GM21360 (cell line): Measurements from ENCODE around the gene PAX8.

ENCODE experiments used
- ATAC-seq: cut with Tn5 transposase; IDR thresholded peaks from one replicate; pipeline ENCODE4 v1.9.1; 2021; ENCODE audit warnings: mild to moderate bottlenecking, moderate library complexity; ENCODE audit not compliant: unreplicated experiment

Gene PAX8

DNA sequence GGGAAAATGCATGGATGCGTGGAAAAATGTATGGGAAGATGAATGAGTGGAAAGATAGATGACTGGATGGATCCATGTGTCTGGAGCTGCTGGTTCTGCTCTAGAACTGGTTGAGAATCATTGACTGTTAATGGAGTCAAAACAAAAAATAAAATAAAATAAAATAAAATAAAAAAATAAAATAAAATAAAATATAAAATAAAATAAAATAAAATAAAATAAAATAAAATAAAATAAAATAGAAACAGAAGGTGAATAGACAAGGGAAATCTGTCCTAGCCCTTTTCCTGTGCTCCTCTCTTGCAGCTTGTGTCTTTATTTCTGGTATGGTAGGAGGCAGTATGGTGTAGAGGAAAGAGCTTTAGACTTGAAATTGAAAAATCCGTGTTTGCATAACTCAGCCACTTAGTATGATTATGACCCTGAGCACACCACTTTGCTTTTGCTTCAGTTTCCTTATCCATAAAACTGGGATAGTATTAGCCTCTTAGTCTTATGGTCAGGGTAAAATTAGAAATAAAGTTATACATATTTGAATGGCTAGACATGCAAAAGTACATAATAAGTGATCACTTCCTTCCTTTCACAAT is 54.0 kb downstream of the PAX8 start:
- no peak for ATAC-seq

DNA sequence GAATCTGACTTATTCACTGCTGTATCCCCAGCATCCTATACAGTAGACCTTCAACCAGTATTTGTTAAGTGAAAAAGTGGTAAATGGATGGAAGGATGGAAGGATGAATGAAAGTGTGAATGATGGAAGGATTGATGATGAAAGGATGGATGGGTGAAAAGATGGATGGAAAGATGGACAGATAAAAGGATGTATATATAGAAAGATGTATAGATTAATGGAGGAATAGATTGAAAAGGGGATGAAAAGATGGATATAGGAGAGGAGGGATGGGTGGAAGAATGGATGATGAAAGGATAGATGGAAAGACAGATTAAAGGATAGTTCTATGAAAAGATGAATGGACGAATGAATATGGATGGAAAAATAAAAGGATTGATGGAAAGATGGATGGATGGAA is 54.9 kb downstream of the PAX8 start:
- ATAC-seq, result no peak

DNA sequence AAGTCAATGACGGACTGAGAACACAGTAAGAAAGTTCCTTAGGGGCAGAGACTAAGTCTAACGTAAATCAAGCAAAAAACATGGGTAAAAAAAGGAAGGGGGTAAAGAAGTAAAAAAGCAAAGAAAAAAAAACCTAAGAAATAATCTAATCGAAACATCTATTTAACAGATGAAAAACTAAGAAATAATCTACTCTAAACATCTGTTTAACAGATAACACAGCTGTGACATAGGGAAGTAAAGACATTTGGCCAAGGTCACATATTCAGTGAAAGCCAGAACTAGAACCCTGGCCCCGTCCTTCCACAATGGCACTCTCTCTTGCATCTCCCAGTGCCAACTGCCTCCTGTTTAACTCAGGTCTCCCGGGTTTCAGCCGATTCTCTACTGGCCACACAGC is 56.9 kb downstream of the PAX8 start:
- no peak for ATAC-seq

DNA sequence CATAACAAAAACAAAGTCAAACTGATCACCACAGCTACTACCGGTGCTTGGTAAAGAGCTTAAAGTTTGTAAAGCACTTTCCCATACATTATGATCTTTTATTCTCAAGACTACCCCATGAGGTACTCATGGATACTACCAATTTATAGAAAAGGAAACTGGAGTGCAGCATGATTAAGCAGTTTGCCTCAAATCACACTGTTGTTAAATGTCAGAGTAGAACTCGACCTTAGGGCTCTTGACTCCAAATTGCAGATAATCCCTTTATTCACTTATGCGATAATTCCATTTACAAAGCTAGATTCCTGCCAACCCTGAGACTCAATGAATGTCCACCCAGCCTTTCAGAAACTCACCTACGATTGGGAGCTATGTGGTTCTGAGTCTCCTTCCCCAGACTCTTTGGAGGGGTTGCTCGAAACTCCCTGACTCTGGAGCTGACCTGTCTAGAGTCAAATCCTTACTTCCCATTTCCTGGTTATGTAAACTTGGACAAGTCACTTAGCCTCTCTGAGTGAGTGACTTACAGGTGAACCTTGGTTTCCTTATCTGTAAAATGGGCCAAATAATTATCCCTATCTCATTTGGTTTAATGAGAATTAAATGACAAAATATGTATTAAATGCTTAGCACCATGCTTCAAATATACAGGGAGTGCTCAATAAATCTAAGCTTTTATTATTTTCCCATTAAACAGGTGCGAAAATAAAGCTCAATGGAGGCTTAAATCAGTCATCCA is 57.6 kb downstream of the PAX8 start:
- no peak for ATAC-seq

DNA sequence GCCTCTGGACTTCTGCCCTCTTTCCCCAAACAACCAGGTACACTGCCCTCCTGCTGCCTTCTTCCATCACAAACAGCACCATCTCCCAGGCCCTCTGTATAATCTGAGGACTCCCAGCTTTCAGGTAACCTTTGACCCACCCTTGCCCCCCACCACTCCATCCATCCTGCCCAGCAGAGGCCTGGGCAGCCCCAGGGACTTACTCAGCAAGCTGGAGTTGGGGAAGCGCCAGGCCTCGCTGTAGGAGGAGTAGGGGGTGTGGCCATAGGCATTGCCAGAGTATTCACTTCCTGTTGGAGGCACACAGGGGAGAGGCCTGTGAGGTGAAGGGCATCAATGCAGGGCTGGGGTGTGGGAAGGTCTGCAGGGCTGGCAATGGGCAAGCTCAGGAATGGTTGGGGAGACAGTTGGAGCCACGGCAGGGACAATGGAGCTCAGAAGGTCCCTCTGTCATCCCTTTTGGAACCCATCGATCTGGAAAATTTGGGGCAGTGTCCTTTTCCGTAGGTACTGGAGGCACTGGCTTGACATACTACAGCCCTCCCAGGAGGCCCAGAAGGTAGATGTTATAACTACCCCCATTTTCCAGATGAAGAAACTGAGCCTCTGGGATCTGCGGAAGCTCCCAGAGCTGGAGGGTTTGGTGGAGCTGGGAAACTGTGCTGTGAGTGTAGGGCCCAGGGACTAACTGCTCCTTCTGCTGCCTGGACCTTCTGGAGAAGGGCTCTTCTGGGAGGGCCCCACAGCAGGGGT is 58.7 kb downstream of the PAX8 start:
- ATAC-seq, result no peak

DNA sequence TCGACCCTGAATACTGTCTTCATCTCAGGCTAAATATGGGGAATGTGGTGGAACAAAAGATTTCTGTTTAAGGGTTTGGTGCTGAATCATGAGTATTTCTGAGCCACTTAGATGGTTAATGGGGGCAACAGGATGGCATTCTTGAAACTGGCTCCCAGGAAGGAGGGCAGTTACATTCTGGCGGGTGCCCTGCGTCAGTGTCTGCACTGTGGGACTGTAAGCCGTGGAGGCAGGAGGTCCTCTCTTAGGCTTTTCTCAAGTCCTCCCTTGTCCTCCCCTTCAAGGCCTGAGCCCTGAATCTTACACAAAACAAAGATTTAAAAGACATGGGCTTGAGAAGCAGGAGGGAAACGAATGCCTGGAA is 59.2 kb downstream of the PAX8 start:
- ATAC-seq, result no peak

DNA sequence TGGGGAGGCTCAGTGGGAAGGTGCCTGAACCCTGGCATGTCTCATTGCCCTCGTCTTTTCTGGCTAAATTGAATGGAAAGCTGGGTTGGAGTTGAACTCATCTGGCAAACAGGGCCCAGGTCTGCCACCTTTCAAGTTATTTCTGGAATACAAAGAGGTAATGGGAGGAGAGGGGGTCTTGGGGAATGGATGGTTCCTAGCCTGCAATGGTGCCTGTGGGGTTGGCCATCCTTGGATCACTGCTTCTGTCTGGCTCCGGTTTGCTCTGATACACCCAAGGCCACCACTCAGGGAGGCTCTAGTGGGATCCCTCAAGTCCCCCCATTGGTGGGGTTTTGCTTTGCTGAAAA is 59.7 kb downstream of the PAX8 start:
- no peak for ATAC-seq

DNA sequence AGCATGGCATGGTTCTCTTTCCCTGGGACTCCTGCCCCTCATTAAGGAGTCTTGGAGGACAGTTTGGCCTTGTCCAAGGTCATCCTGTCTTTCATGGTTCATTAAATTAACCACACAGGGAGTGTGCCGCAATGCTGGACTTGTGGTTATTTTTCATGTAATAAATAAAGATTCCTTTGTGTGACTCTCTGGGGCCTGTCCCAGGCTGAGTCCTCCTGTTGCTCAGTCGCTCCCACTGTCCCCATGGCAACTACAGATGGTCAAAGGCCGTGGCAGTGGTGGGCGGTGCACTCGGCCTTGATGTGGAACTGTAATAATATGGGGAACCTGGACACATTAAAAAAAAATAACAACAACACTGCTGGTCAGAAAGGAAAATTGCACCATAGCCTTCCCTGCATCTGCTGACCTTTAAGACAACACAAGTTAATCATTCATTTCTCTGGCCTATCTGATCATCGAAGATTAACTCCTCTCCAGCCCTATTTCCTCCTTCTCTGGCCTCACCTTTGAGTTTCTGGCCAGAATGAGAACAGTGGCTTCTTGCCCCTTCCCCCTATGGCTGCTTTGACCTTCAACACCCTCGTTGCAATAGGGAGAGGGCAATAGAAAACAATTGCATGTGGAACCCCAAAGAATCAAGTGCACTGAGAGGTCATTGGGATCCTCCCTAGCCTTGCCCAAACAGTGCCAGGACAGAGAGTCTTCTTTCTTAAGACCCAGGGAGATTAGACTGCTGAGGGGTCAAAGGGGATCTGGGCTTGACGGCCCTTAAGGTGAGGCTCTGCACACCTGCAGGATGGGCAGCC is 60.2 kb downstream of the PAX8 start:
- no peak for ATAC-seq

DNA sequence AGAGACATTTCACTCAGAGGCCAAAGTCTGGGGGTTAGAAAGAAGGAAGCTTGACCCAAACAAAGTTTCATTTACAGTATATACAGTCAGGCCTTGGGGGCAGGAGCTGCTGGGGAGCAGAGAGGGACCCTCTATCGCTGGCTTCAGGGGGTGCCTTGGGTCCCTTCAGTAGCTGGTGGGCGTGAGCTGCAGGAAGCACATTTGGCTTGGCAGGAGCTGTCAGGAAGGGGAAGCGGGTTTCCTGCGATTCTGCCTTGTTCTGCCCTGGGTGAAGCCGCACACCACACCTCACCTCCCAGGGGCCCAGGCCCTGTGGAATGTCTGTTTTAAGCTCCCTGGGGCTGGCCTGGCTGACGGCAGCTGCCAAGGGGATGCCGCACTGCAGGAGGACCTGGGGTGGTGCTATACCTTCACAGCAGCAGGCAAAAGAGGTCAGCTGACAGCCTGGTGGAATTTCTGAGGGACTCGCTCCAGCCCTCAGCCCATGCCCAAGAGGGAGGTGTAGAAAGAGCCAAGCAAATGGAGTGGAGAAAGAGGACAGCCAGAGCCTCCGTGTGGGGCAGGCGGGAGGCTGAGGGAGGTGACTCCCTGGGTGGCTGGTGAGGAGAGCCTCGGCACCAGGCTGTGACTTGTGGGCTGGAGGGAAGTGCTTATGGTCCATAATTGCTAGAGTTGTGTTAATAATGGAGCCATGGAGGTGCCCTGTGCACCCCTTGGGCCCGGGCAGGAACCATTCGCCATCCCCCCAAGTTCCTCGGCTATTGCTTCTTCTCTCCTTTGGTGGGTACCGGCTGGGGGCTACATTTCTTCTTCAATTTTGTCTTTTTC is 61.1 kb downstream of the PAX8 start:
- ATAC-seq, result no peak

DNA sequence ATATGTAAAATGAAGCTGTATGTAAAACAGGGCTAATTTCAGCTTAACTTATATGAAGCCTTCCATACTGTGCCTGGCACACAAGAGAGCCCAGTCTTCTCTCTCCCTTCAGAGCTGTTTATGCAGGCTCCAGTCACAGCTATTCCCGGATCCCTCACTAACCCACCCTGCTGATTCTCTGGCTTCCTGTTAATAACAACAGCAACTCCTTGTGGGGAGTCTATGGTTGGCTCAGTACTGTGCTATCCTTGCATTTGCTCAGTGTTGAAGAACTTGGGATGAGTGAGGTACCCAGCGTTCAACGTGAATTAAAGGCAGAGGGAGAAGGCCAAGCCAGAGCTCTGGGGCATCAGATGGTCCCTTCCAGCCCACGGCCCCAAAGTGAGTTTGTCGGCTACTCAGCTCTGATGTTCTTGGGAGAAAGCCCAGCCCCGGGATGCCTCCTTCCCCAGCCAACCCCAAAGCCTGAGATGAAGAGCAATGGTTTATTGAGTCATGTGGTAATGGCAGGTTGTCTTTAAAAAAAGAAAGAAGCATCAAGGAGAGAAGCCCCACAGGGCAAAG is 61.7 kb downstream of the PAX8 start:
- no peak for ATAC-seq

DNA sequence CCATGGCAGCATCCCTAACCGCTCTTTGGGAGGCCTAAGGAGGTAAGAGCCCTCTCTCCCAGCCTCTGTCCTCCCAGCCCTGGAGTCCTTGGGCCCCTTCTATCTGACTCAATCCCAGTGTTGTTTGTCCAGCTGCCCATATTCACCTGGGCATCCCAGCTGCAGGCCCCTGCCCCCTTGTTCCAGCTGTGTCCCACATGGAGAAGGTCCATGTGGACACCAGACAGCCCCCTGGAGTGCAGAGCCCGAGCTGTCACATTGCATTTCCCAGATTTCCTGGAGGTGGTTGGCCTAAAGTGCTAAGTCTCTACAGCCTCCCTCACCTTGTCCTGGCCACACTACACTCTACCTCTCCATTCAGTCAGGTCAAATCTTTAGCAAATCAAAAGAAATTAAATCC is 62.4 kb downstream of the PAX8 start:
- no peak for ATAC-seq

DNA sequence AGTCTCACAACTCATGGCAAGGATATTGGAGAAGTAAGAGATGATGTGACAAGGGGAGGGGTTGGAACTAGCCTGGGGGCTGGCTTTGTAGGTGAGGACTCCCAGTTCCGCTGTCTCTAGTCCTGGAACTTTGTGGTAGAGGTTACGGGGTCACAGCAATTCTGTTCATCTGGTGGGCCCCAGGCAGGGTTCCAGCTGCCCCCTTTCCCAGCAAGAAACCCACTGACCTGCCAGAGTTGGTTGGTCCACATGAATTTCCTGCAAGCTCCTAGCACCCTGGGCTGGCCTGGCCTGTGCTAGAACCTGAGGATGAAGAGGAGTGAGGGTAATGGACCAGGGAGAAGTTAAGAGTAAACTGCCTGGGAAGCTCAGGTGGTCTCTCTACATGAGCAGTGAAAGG is 63.7 kb downstream of the PAX8 start:
- ATAC-seq, result no peak

DNA sequence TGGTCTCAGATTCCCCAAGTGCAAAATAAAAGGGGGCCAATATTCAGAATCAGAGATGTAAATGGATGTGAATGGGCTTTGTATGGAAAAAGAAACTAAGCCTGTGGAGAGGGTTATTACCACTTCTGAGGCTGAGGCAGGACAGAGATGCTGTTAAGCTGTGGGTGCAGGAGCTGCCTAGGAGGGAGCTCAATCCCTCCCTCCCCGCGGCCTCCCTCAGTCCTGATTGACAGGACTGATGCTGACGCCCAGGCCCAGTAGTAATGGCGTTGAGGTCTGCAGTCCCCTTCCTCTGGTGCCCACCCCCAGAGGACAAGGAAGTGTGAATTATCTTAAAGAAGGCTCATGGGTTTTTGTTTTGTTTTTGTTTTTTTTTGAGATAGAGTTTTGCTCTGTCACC is 64.6 kb downstream of the PAX8 start:
- no peak for ATAC-seq

DNA sequence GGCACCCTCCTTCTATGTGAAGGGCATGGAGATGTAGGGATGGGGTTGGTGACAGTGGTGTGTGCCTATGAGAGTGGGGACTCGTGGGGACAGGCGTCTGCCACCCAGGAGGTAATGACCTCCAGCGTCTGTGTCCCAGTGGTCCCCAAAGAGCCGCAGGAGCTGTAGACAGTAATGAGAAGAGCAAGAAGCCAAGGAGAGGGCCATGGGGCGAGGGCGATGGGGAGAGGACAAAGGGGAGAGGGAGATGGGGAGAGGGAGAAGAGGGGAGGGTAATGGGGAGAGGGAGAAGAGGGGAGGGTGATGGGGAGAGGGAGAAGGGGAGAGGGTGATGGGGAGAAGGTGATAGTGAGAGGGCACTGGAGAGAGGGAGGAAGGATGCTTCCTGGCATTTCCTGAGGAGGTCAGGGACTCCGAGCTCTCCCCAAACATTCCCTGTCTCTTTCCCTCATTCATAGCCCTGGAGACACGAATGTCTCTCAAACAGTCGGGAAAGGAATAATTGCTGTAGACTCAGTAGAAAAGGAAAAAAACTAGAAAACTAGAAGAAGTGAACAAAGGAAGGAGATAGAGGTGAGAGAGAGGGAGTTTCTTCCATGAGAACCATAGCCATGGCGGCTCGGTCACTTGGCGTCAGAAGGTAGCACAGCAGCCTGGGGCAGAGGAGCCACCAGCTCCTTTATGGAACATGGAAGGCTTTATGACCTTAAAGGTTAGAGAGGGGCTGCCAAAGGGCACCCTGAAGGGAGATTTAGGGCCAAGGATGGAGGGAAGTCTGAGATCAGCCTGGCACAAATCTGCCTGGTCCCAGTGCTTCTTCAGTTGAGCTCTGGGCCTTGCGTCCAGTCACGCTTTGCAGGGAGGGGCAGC is 65.4 kb downstream of the PAX8 start:
- ATAC-seq, result no peak

DNA sequence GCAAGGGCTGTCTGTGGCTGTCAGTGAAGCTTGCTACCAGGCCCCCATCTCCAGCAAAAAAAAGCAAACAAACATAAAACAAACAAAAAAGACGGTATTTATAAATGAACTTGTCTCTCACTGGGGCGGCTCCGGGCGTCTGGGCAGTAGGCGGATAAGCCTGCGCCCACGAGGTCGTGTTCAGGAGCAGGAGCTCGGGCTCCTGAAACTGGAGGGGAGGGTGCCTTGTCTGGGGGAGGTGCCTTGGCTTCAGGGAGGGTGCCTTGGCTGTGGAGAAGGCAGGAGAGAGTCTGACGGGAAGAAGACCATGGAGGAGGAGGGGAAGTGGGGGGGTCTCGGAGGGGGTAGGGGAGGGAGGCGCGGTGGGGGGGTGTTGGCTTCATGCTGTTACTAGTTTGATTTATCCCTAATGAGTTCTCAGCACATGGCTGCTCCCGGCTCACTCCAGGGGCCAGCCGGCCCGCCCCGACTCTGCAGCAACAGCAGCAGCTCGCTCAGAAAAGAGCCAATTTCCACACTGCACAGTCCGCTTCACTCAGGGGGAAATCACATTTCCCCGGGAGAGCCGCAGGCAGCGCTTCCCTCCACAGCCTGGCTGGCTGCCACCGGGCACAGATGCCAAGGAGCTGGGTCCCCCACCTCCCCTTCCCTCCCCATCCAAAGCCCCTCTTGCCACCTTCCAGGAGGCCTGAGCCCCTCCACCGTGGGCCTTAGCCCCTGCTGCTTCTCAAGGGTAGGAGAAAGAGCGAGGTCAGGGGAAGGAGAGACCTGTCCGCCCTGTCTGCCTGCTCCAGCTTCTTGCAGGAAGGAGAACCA is 66.3 kb downstream of the PAX8 start:
- ATAC-seq, result no peak

DNA sequence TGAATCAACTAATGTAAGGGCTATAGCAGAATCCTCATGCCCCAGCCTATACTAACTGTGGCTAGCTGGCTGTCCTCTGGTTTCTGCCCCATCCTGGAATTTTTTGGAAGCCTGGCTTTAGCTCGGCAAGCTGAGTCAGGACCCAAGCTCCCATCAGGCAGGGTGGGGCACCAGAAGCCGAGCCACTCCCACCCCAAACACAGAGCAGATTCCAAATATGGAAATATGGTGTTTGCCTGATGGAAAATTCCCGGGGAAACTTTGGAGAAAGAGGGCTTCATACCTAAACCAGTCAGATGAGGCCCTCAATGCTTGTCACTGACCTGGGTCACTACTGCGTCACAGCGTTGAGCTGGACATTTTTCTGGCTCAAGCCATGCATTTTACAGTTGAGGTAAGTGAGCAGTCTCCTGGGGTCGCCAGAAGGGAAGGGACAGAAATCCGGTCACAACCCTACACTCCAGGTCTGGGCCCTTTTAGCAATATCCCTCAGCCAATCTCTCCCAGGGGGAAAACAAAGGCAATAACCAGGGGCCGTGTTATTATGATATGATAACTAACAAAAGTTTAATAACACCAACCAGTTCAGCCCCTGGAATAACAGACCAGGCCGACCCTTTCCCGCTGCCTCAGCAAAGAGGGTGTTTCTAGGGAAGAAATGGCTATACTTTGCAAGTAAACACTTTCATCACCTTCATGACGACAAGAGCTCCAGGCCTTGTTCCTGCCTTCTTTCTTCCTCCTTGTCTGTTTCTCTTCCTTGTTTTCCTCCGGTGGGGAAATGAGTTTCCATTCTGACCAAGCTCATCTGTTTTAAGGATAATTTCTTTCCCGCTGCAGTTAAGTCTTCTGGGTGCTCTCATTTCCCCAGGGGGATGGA is 67.3 kb downstream of the PAX8 start:
- ATAC-seq, result no peak

DNA sequence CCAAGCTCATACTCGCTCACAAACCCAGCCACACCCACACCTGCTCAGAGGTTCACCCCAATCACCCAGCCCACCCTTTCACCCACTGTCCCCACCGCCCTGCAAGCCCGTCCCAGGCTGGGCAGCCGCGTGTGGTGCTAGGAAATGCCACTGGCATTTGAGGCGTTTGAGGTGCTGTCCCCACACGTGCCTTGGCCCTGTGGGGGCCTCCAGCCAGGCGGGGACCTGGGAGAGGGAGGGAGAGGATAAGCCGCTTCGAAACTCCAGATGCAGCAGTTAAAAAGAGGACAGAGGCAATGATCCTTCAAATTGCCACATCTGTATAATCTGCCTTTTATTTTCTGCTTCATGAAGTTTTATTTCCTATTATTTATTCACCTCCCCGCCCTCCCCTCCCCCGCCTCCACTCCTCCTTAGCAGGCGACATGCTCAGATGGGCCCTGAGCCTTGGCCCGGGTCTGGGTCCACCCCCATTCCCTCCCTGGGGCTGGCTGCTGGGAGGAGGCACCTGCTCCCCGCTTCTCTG is 69.0 kb downstream of the PAX8 start:
- ATAC-seq, result no peak
